ENCODE measurements around the gene SH3PXD2A. TPM values are rescaled to one million over a fixed set of nuclear protein-coding genes. Genes with fewer than 3 reads are reported as not detected.

SH3PXD2A gene
- total RNA-seq, 3 donors from 2014 or later, result 14.3 to 30.5 (median 14.7) TPM

GRCh38 chr10:103882285-103883007 is 27.1 kb upstream of the SH3PXD2A start:
- intact Hi-C loops (cut with DNase I; ENCODE audit: low total_unique reads), result no loop called here
- peak overlapping the region; percentile 48 to 60 for H3K27ac ChIP-seq

GRCh38 chr10:103881416-103882284 is 26.3 kb upstream of the SH3PXD2A start:
- H3K27ac ChIP-seq, result peak overlapping the region; percentile 48 to 60
- intact Hi-C loops (cut with DNase I; ENCODE audit: low total_unique reads), result no loop called here
- H3K27me3 ChIP-seq, result no peaks in the 10 kb centered on the region
- H3K4me3 ChIP-seq, result no peak overlapping the region
- H3K9me3 ChIP-seq, result no peaks in the 10 kb centered on the region
- no peaks in the 10 kb centered on the region for H3K4me1 ChIP-seq
- H3K36me3 ChIP-seq, result no peaks in the 10 kb centered on the region
- peak in 1 of 3 donors; percentile 8 for TF ChIP-seq POLR2AphosphoS5 (IDR thresholded peaks at IDR 0.05)
- TF ChIP-seq POLR2A (IDR thresholded peaks at IDR 0.05), result no peak
- DNase-seq (ENCODE audit: low spot score in 2 of 2), result peak in 1 of 2 donors; percentile 87

More at GRCh38 chr10:103882285-103883007, 27.1 kb upstream of the SH3PXD2A start:
- H3K27me3 ChIP-seq, result no peaks in the 10 kb centered on the region
- TF ChIP-seq CTCF (IDR thresholded peaks at IDR 0.05) (no peak), POLR2AphosphoS5 (IDR thresholded peaks at IDR 0.05) (no peak), POLR2A (IDR thresholded peaks at IDR 0.05) (no peak)
- no peak for DNase-seq (ENCODE audit: low spot score in 2 of 2)
- H3K4me3 ChIP-seq, result no peak overlapping the region
- no peaks in the 10 kb centered on the region for H3K9me3 ChIP-seq
- no peaks in the 10 kb centered on the region for H3K36me3 ChIP-seq
- H3K4me1 ChIP-seq, result peaks cover 0 to 1% of the 10 kb centered on the region in 2 donors

GRCh38 chr10:103879831-103880230 is 24.5 kb upstream of the SH3PXD2A start:
- Histone ChIP-seq H3K4me1 (no peaks in the 10 kb centered on the region), H3K27me3 (no peaks in the 10 kb centered on the region), H3K9me3 (no peaks in the 10 kb centered on the region), H3K27ac (no peak overlapping the region), H3K36me3 (no peaks in the 10 kb centered on the region), H3K4me3 (no peak overlapping the region)
- intact Hi-C loops (cut with DNase I; ENCODE audit: low total_unique reads), result no loop called here
- TF ChIP-seq POLR2AphosphoS5 (IDR thresholded peaks at IDR 0.05), result no peak
- TF ChIP-seq POLR2A (IDR thresholded peaks at IDR 0.05), result no peak
- no peak for TF ChIP-seq CTCF (IDR thresholded peaks at IDR 0.05)
- DNase-seq (ENCODE audit: low spot score in 2 of 2), result no peak

GRCh38 chr10:103879409-103879808 is 24.0 kb upstream of the SH3PXD2A start:
- H3K36me3 ChIP-seq, result no peaks in the 10 kb centered on the region
- no peak for DNase-seq (ENCODE audit: low spot score in 2 of 2)
- intact Hi-C loops (cut with DNase I; ENCODE audit: low total_unique reads), result no loop called here
- TF ChIP-seq CTCF (IDR thresholded peaks at IDR 0.05) (no peak), POLR2A (IDR thresholded peaks at IDR 0.05) (no peak), POLR2AphosphoS5 (IDR thresholded peaks at IDR 0.05) (no peak)
- H3K27ac ChIP-seq, result no peak overlapping the region
- no peaks in the 10 kb centered on the region for H3K4me1 ChIP-seq
- no peaks in the 10 kb centered on the region for H3K9me3 ChIP-seq
- H3K27me3 ChIP-seq, result no peaks in the 10 kb centered on the region
- no peak overlapping the region for H3K4me3 ChIP-seq

GRCh38 chr10:103877861-103878260 is 22.5 kb upstream of the SH3PXD2A start:
- no peak for DNase-seq (ENCODE audit: low spot score in 2 of 2)
- H3K27me3 ChIP-seq, result no peaks in the 10 kb centered on the region
- H3K4me3 ChIP-seq, result no peak overlapping the region
- no peaks in the 10 kb centered on the region for H3K36me3 ChIP-seq
- no peaks in the 10 kb centered on the region for H3K9me3 ChIP-seq
- no peaks in the 10 kb centered on the region for H3K4me1 ChIP-seq
- no peak overlapping the region for H3K27ac ChIP-seq
- TF ChIP-seq POLR2A (IDR thresholded peaks at IDR 0.05), result no peak
- TF ChIP-seq CTCF (IDR thresholded peaks at IDR 0.05), result no peak
- no peak for TF ChIP-seq POLR2AphosphoS5 (IDR thresholded peaks at IDR 0.05)
- intact Hi-C loops (cut with DNase I; ENCODE audit: low total_unique reads), result no loop called here
